PC-3 (cell line): ENCODE data around the gene TMEM81. TPM values are rescaled to one million over a fixed set of nuclear protein-coding genes. Genes with fewer than 3 reads are reported as not detected.

Experiments
- ATAC-seq: fragments of 200-7000 bp; cut with Tn5 transposase; 2 replicates; pipeline ENCODE4 v1.9.1; 2020; ENCODE audit warnings: mild to moderate bottlenecking, moderate library complexity
- Bru-seq: library from RNA; stranded (reverse); fragments of 400-500 nt; gene quantifications from one replicate; lab custom pipeline; 2021; lab: Mats Ljungman, UMichigan
- BruChase-seq, 2 experiments: library from RNA; stranded (reverse); fragments of 400-500 nt; gene quantifications; one replicate each; lab custom pipeline; 2021; lab: Mats Ljungman, UMichigan
- BruUV-seq: library from RNA; stranded (reverse); fragments of 400-500 nt; replicated peaks from 2 replicates; lab custom pipeline; 2021; lab: Mats Ljungman, UMichigan
- CTCF ChIA-PET: fragments of 300-600 bp; sonication (Branson Sonifier 250); formaldehyde crosslinking; loops from one replicate; lab custom pipeline; 2022; ENCODE audit warnings: antibody characterized with exemption; lab: Charles Lee
- POLR2A ChIA-PET: fragments of 300-600 bp; sonication (Branson Sonifier 250); formaldehyde crosslinking; loops from one replicate; lab custom pipeline; 2022; ENCODE audit warnings: antibody characterized with exemption; ENCODE audit not compliant: unreplicated experiment; lab: Charles Lee
- DNase-seq: peaks from one replicate; pipeline ENCODE4 v3.0.0-alpha.2; 2015
- H2AFZ ChIP-seq: fragments of 300-600 bp; sonication (generic); 2 replicates; pipeline ENCODE4 v1.6.0; 2016; ENCODE audit warnings: antibody characterized with exemption, low read length
- H3F3A ChIP-seq: fragments of 300-600 bp; sonication (generic); one replicate; pipeline ENCODE4 v1.6.0; 2017; ENCODE audit warnings: antibody characterized with exemption, low read length, control low read depth, mild to moderate bottlenecking; ENCODE audit not compliant: unreplicated experiment
- H3K27ac ChIP-seq: fragments of 300-600 bp; sonication (generic); 2 replicates; pipeline ENCODE4 v1.5.1; 2016; ENCODE audit warnings: mild to moderate bottlenecking, low read length
- H3K27me3 ChIP-seq: fragments of 300-600 bp; sonication (generic); 2 replicates; pipeline ENCODE4 v1.6.1; 2016; ENCODE audit warnings: low read length, mixed read lengths
- H3K36me3 ChIP-seq: fragments of 300-600 bp; sonication (generic); 2 replicates; pipeline ENCODE4 v1.6.1; 2016; ENCODE audit warnings: low read depth, mixed run types, low read length, mixed read lengths
- H3K4me1 ChIP-seq: fragments of 300-600 bp; sonication (generic); 2 replicates; pipeline ENCODE4 v1.5.1; 2016; ENCODE audit warnings: low read length; ENCODE audit not compliant: insufficient read depth
- H3K4me2 ChIP-seq: fragments of 300-600 bp; sonication (generic); 2 replicates; pipeline ENCODE4 v1.6.0; 2016; ENCODE audit warnings: low read length
- H3K4me3 ChIP-seq: fragments of 300-600 bp; sonication (generic); 2 replicates; pipeline ENCODE4 v1.5.1; 2016; ENCODE audit warnings: mild to moderate bottlenecking, low read length, mixed read lengths
- H3K79me2 ChIP-seq: fragments of 300-600 bp; sonication (generic); 2 replicates; pipeline ENCODE4 v1.6.1; 2017; ENCODE audit warnings: low read length, mixed read lengths
- H3K9ac ChIP-seq: fragments of 300-600 bp; sonication (generic); 2 replicates; pipeline ENCODE4 v1.6.0; 2016; ENCODE audit warnings: mild to moderate bottlenecking, low read length
- H3K9me2 ChIP-seq: fragments of 300-600 bp; sonication (generic); replicated peaks from 2 replicates; pipeline ENCODE4 v1.6.1; 2016; ENCODE audit warnings: mixed run types, low read length, mixed read lengths
- H3K9me3 ChIP-seq: fragments of 300-600 bp; sonication (generic); 2 replicates; pipeline ENCODE4 v1.6.1; 2016; ENCODE audit warnings: low read length, mixed read lengths
- H4K20me1 ChIP-seq: fragments of 300-600 bp; sonication (generic); 2 replicates; pipeline ENCODE4 v1.6.1; 2016; ENCODE audit warnings: low read length, mixed read lengths
- EZH2 ChIP-seq: fragments of 300-600 bp; sonication (generic); IDR thresholded peaks from one replicate; pipeline ENCODE4 v1.6.1; 2017; ENCODE audit warnings: antibody characterized with exemption, mild to moderate bottlenecking, low read length; ENCODE audit not compliant: unreplicated experiment
- EZH2phosphoT487 ChIP-seq: fragments of 300-600 bp; sonication (generic); IDR thresholded peaks from 2 replicates; pipeline ENCODE4 v1.6.1; 2018; ENCODE audit warnings: mild to moderate bottlenecking, antibody characterized with exemption, low read length, borderline replicate concordance
- intact Hi-C: fragments of 100-400 bp; cut with micrococcal nuclease; formaldehyde crosslinking; loops from 2 replicates; pipeline ENCODE4 v1.9.0; 2023
- long read RNA-seq: library from polyadenylated mRNA; unstranded; transcript quantifications from one replicate; pipeline ENCODE4 v2.0.0, GENCODE V29; 2021; ENCODE audit not compliant: unreplicated experiment
- total RNA-seq: library from RNA; depleted of rRNA; stranded (reverse); fragments of >200 nt; gene quantifications from 2 replicates; pipeline ENCODE4 v1.2.3, GENCODE V29; 2014; rRNA removed
- TF ChIP-seq, protein P1 (sequence below): fragments of 300-600 bp; sonication (generic); conservative IDR thresholded peaks from 2 replicates; pipeline ENCODE4 v1.5.1; 2017; ENCODE audit warnings: antibody characterized with exemption, low read depth, mild to moderate bottlenecking, low read length

TMEM81 gene, protein sequence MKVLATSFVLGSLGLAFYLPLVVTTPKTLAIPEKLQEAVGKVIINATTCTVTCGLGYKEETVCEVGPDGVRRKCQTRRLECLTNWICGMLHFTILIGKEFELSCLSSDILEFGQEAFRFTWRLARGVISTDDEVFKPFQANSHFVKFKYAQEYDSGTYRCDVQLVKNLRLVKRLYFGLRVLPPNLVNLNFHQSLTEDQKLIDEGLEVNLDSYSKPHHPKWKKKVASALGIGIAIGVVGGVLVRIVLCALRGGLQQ
- total RNA-seq (6.3 and 7.5 TPM in 2 replicates), Bru-seq, nascent RNA (percentile 90 among the genes with signal in this experiment), BruChase-seq, experiment 1, labeled RNA remaining after a 6-hour chase (percentile 97 among the genes with signal in this experiment), BruChase-seq, experiment 2, labeled RNA remaining after a 2-hour chase (percentile 95 among the genes with signal in this experiment)
- long read RNA-seq, partial matches to known transcripts = 0 of 1 reads
- long read RNA-seq, other reads (novel, unspliced or antisense) = 0 of 1 reads

GRCh38 chr1:205084360-205084759, at the start of gene TMEM81:
TSS of gene TMEM81 (minus strand) at chr1:205084460. CDS start at chr1:205084320, 140 bp downstream.
- POLR2A ChIA-PET = no interaction called here
- BruUV-seq = no TSS peak

DNA sequence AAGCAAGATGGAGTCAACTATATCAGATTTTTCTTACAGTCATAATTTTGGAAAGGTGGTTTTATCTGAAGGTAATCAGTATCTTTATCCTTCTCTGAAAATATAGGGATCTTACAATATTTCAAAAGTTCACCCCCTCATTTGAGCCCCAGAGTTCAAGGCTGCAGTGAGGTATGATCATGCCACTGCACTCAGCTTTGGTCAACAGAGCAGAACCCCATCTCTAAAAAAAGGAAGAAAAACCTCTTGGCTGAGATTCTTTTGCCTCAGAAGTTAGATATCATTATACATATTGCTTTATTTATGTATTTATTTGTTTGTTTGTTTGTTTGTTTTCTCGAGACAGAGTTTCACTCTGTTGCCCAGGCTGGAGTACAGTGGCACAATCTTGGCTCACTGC, 49.0 kb upstream of the TMEM81 start:
- DNase-seq = no peak
- Histone ChIP-seq H3K27me3 (no peaks in the 10 kb centered on the region), H3K27ac (no peak overlapping the region), H3K4me3 (no peak overlapping the region), H3K4me1 (no peaks in the 10 kb centered on the region), H4K20me1 (no peaks in the 10 kb centered on the region), H3K9me3 (no peaks in the 10 kb centered on the region), H3K9me2 (no peaks in the 10 kb centered on the region), H3K4me2 (no peak overlapping the region), H3K9ac (no peak overlapping the region), H2AFZ (no peak overlapping the region), H3K79me2 (no peaks in the 10 kb centered on the region), H3F3A (no peaks in the 10 kb centered on the region), H3K36me3 (no peaks in the 10 kb centered on the region)
- CTCF ChIA-PET = interaction anchor here (0.7 kb wide), 1 partner anchor 301 kb away, joined by 3 read pairs; no protein-coding TSS in a partner anchor
- intact Hi-C loops = no loop called here
- TF ChIP-seq, protein P1, sequence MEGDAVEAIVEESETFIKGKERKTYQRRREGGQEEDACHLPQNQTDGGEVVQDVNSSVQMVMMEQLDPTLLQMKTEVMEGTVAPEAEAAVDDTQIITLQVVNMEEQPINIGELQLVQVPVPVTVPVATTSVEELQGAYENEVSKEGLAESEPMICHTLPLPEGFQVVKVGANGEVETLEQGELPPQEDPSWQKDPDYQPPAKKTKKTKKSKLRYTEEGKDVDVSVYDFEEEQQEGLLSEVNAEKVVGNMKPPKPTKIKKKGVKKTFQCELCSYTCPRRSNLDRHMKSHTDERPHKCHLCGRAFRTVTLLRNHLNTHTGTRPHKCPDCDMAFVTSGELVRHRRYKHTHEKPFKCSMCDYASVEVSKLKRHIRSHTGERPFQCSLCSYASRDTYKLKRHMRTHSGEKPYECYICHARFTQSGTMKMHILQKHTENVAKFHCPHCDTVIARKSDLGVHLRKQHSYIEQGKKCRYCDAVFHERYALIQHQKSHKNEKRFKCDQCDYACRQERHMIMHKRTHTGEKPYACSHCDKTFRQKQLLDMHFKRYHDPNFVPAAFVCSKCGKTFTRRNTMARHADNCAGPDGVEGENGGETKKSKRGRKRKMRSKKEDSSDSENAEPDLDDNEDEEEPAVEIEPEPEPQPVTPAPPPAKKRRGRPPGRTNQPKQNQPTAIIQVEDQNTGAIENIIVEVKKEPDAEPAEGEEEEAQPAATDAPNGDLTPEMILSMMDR = no peak
- TF ChIP-seq EZH2 = no peak
- POLR2A ChIA-PET = no interaction called here
- ATAC-seq = no peak
- BruUV-seq = no TSS peak

More at GRCh38 chr1:205084360-205084759, at the start of gene TMEM81:
- intact Hi-C loops = no loop called here
- no peak within 1 kb of the TSS for H3K9ac ChIP-seq
- no peaks in the 10 kb centered on the region for H3K27me3 ChIP-seq
- no peaks in the 10 kb centered on the region for H3F3A ChIP-seq
- no peaks in the 10 kb centered on the region for H3K9me3 ChIP-seq
- CTCF ChIA-PET = interaction anchor here (0.6 kb wide), 1 partner anchor 1865 kb away, joined by 4 read pairs; no protein-coding TSS in a partner anchor
- no peak within 1 kb of the TSS for H3K4me2 ChIP-seq
- H3K36me3 ChIP-seq = peaks cover 52% of the 10 kb centered on the region
- H3K4me1 ChIP-seq = no peaks in the 10 kb centered on the region
- TF ChIP-seq, protein P1 = no peak
- TF ChIP-seq EZH2phosphoT487 (no peak), EZH2 (no peak)
- no peak within 1 kb of the TSS for H3K27ac ChIP-seq
- no peaks in the 10 kb centered on the region for H4K20me1 ChIP-seq
- no peak within 1 kb of the TSS for H2AFZ ChIP-seq
- no peaks in the 10 kb centered on the region for H3K79me2 ChIP-seq
- ATAC-seq = no peak
- no peak within 1 kb of the TSS for H3K4me3 ChIP-seq
- DNase-seq = no peak
- H3K9me2 ChIP-seq = no peaks in the 10 kb centered on the region
